Measurements from ENCODE around the gene GPR179.

GPR179 gene

GRCh38 chr17:38345743-38346142, 2.0 kb upstream of the GPR179 start:
- no peak for DNase-seq

GRCh38 chr17:38344420-38344745, 627 bp upstream of the GPR179 start:
- DNase-seq: no peak

GRCh38 chr17:38342886-38343607, 709 bp downstream of the GPR179 start:
- DNase-seq: no peak

GRCh38 chr17:38341035-38341721, 2.6 kb downstream of the GPR179 start:
- DNase-seq: no peak

DNA sequence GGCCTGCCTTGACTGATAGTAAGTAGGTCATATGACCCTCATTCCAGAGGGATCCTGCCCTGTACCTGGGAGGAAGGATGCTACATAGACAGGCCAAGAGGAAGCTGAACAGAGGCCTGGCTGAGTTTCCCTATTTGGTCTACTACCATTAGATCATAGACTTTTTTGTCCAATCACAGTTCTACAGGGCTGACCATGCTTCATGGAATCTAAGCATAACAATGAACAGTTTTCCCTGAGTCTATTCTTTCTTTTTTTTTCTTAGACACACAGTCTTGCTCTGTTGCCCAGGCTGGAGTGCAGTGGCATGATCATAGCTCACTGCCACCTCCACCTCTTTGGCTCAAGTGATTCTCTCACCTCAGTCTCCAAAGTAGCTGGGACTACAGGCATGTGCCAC, 3.9 kb downstream of the GPR179 start:
- no peak for DNase-seq

DNA sequence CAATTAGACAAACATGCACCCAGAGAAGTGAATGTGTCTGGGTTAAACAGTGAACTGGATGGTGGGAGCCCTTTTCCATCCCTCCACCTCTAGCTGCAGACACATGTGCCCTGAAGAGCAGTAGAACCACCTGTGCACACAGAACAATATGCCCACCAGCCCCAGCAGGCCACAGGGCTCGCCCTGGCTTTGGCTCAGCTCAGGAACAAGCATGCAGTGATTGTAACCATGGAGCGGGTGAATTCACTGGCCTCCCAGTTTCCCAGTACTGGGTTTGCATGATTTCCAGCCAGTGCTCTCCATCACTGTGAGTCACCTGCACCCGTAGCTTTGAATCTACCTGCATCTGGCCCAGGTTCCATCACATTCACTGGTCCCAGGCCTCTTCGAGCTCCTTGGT, 5.2 kb downstream of the GPR179 start:
- no peak for DNase-seq

DNA sequence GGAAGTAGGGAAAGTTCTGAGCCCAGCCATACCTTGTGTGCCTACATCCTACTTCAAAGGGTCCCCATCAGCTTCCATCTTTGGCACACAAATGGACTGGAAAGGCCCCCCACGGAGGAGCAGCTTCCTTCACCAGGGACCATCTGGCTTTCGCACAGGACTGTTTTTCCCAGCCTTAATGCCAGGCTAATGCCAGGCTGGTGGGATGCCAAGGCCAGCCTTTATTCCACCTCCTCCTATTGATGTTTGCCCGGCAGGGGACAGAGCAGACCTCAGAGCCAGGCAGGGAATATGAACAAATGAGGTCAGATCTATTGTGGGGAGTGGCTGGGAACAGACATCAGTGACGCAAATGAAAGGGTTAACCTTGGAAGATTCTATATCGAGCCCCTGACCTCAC, 5.7 kb downstream of the GPR179 start:
- peak; percentile 82 to 94 for DNase-seq

DNA sequence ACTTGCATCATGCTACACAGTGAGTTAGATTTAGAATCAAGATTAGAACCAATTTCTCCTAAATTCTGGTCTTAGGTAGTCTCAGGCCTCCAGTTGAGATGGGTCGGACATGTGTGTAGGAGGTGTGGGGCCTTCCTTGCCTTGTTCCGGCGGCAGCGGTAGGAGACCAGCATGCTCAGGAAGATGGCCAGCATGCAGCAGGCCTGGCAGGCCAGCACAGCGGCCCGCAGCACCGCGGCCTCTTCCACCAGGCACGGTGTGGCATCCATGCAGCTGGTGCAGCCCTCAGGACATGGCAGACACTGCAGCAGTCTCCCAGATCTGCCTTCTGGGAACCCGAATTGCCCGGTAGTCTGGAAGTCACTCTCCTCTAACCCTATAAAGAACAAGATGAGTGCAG, 6.9 kb downstream of the GPR179 start:
- DNase-seq: no peak

DNA sequence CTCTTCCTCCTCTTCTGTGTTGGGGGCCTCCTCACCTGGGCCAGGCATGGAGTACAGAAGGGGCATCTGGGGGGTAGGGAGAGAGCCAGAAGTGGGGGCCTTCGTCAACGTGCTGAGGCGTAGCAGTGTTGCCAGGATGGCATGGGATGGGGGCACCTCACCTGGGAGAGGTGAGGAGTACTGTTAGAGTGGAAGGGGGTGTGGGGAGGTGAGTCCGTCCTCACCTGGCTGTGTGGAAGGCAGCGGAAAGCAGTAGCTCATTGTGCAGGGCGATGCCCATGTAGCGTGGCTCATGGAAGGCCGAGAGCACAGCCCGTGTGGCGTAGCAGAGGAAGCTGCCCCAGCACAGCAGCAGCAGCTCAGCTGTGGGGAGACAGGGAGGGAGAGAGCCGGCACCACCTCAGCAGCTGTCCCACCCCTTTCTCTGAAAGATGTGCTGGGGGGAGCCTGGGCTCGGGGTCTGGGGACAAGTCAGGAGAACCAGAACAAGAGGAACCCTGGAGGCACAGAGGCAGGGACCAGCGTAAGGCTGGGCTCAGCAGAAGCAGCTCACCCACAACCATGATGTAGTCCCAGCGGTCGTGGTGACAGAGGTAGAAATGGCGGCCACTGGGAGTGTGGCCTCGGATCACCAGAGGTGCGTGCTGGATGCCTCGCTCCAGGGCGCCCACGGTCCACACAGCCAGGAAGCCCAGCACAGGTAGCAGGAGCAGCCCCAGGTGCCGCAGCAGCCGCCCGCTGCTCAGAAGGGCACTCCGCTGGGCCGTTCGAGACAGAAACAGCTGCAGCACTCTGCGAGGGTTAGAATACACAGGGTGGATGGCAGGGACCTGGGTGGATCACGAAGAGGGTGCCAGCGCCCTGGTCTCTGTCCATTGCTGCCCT, 9.0 kb downstream of the GPR179 start:
- DNase-seq: no peak

GRCh38 chr17:38333635-38334295, 10.0 kb downstream of the GPR179 start:
- DNase-seq: no peak

DNA sequence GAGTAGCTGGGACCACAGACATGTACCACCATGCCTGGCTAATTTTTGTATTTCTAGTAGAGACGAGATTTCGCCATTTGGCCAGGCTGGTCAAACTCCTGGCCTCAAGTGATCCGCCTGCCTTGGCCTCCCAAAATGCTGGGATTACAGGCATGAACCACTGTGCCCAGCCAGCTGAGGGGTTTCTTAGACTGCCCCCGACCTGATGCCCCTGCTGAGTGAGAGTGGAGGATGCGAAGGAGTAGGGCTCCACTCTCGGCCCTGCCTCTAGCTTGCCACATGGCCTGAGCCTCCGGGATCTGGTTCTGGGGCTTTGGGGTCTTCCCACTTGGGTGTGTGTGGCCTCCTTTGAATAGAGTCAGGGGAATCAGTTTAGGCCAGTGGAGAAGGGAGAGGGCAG, 11.0 kb downstream of the GPR179 start:
- no peak for DNase-seq

DNA sequence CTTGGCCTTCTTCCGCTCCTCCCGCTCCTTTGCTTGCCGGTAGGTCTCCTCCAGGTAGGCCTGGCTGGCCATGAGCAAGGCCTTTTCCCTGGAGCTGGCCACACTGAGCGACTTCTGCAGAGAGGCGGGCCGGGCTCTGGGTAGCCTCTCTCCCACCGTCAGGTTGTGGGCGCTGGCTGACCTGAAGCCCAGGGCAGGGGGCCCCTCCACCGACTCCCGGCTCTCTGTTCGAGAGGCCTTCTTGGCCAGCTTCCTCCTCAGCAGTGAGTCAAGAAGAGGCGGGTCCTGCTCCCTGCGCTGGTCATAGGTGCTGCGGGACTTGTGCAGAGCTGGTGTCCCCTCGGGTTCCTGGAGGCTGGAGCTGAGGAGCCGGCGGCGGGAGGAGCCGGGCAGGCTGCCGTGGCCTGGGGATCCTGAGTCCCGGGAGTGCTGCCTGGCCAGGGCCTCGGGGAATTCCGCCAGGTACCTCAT, 12.8 kb downstream of the GPR179 start:
- DNase-seq: no peak

DNA sequence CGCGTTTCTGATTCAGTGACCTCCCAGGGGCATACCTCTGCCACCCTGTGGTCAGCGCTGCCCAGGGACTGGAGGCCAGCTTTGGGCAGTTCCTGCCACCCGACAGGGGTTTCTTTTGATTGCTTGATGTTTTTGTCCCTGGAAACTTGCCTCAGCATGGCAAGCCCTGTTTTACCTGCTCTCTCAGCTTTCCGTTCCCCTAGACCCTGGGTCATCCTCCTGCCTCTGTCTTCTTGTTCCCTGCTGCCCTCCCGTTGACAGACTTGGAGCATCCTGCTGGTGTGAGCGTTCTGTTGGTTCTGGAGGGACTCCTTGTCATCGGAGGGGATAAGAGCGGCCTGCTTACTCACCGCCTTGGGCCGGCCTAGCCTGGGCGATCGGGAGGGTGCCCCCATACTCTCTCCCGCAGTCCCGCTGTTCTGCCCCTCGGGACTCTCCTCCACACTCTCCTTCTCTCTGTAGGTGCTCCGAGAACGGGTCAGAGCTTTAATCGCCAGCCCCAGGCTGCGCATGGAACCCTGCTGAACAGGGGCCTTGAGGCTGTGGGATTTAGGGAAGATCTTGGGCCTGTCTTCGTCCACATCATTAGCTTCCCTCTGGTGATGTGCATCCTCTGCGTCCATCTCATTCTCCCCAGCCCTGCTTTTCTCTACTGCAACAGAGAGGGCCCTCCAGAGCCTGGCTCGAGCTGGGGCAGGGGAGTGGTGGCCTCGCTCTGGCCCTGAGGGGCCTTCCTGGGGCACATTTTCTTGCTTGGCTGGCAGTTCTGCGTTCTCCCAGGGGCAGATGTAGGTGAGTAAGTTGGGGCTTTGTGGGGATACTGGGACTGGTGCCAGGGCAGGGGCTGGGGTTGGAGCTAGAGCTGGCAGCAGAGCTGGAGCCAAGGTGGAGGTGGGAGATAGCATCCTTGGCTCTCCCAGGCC, 13.7 kb downstream of the GPR179 start:
- DNase-seq: no peak

- DNase-seq: no peak
Observed at GRCh38 chr17:38329284-38329683, 14.5 kb downstream of the GPR179 start.

DNA sequence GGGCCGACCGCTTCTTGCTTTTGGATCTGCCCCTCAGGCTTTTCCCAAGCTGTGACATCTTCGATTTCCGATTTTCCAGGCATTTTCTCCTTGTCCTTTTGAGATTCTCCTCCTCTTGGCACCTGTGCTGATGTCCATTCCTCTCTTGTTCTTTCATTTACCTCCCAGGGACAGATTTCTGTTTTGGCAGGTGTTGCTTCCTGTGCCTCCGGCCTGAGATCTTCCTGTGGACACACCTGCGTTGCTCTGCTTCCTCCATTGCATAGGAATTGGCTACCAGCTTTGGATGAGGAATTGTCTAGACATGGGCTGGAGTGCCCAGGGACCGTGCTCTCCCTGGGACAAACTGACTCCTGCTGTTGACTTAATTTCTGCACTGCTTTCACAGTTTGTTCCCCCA, 15.1 kb downstream of the GPR179 start:
- peak in 1 of 2 experiments; percentile 71 for DNase-seq

GRCh38 chr17:38327936-38328335, 15.8 kb downstream of the GPR179 start:
- DNase-seq: no peak

GRCh38 chr17:38326996-38327792, 16.6 kb downstream of the GPR179 start:
- DNase-seq: no peak

- no peak for DNase-seq
Observed at GRCh38 chr17:38325221-38325851, 18.4 kb downstream of the GPR179 start.

GRCh38 chr17:38324772-38325171, 19.0 kb downstream of the GPR179 start:
- no peak for DNase-seq

DNA sequence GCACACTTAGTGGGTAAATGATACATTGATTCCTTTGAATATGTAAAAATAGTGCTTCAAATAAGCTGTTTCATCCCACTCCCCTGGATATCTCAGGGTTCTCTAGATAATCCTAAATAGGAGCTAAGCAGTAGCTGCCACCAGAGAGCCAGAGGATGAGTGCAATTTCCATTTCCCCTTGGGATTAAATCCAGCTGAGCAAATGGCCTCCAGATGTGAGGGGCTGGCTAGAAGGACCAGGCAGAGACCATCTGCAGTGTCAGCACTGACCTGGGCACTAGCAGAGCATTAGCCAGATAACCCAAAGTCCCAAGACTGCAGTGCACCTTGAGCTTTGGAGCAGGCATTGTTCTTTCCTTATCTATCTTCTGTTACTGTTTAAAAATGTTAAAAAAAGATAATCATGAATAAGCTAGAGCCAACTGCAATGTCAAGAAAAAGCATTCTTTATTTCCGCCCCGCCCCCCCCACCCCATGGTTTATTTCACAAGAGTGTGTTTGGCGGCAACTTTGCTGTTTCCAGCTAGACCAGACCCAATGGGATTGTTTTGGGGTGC, 19.5 kb downstream of the GPR179 start:
- no peak for DNase-seq
